GM23338 (cell line): ENCODE results near the gene CIB4. TPM values are rescaled to one million over a fixed set of nuclear protein-coding genes. Genes with fewer than 3 reads are reported as not detected.

Experiments
- ATAC-seq: fragments of 200-7000 bp; cut with Tn5 transposase; 3 replicates; pipeline ENCODE4 v1.9.1; 2020
- DNase-seq: peaks from one replicate; pipeline ENCODE4 v3.0.0-alpha.2; 2015; ENCODE audit warnings: low spot score
- H2AFZ ChIP-seq: fragments of 200-600 bp; sonication (generic); 2 replicates; pipeline ENCODE4 v1.8.0; 2016; ENCODE audit warnings: antibody characterized with exemption, mild to moderate bottlenecking, moderate library complexity
- H3F3A ChIP-seq: fragments of 200-600 bp; sonication (generic); replicated peaks from 2 replicates; pipeline ENCODE4 v1.8.0; 2017; ENCODE audit warnings: antibody characterized with exemption, mixed run types, low read depth
- H3K27ac ChIP-seq: fragments of 200-600 bp; sonication (generic); 2 replicates; pipeline ENCODE4 v1.6.1; 2016; ENCODE audit warnings: low read depth
- H3K27me3 ChIP-seq: fragments of 200-600 bp; sonication (generic); 2 replicates; pipeline ENCODE4 v1.8.0; 2016; ENCODE audit warnings: mild to moderate bottlenecking, mixed run types, moderate library complexity; ENCODE audit not compliant: insufficient read depth
- H3K36me3 ChIP-seq: fragments of 200-600 bp; sonication (generic); 2 replicates; pipeline ENCODE4 v1.8.0; 2016; ENCODE audit warnings: mild to moderate bottlenecking; ENCODE audit not compliant: insufficient read depth
- H3K4me1 ChIP-seq: fragments of 200-600 bp; sonication (generic); 2 replicates; pipeline ENCODE4 v1.8.0; 2016; ENCODE audit warnings: mild to moderate bottlenecking, moderate library complexity; ENCODE audit not compliant: insufficient read depth
- H3K4me2 ChIP-seq: fragments of 200-600 bp; sonication (generic); 2 replicates; pipeline ENCODE4 v1.7.1; 2017; ENCODE audit warnings: mixed run types
- H3K4me3 ChIP-seq: fragments of 200-600 bp; sonication (generic); 2 replicates; pipeline ENCODE4 v1.6.1; 2016; ENCODE audit warnings: mixed run types
- H3K79me2 ChIP-seq: fragments of 200-600 bp; sonication (generic); replicated peaks from 2 replicates; pipeline ENCODE4 v1.8.0; 2017; ENCODE audit warnings: mild to moderate bottlenecking; ENCODE audit not compliant: insufficient read depth
- H3K9me2 ChIP-seq: fragments of 200-600 bp; sonication (generic); 2 replicates; pipeline ENCODE4 v1.8.0; 2017; ENCODE audit not compliant: insufficient read depth
- H4K20me1 ChIP-seq: fragments of 200-600 bp; sonication (generic); replicated peaks from 2 replicates; pipeline ENCODE4 v1.8.0; 2017; ENCODE audit warnings: mild to moderate bottlenecking; ENCODE audit not compliant: insufficient read depth
- H3K27ac Mint-ChIP-seq: 2 replicates; pipeline ENCODE4 v1.8.0; 2020; ENCODE audit warnings: inconsistent platforms, mild to moderate bottlenecking, moderate library complexity, mixed read lengths
- H3K27me3 Mint-ChIP-seq: 3 replicates; pipeline ENCODE4 v1.8.0; 2022; ENCODE audit warnings: low read depth, mild to moderate bottlenecking, moderate library complexity, mixed read lengths, inconsistent platforms; ENCODE audit not compliant: insufficient read depth, poor library complexity
- H3K36me3 Mint-ChIP-seq: 3 replicates; pipeline ENCODE4 v1.8.0; 2021; ENCODE audit warnings: low read depth, mild to moderate bottlenecking, inconsistent platforms, moderate library complexity, mixed read lengths
- H3K4me1 Mint-ChIP-seq: 3 replicates; pipeline ENCODE4 v1.8.0; 2020; ENCODE audit warnings: mild to moderate bottlenecking, inconsistent platforms, mixed read lengths
- H3K4me3 Mint-ChIP-seq: 3 replicates; pipeline ENCODE4 v1.8.0; 2021; ENCODE audit warnings: moderate library complexity, mild to moderate bottlenecking, inconsistent platforms, mixed read lengths
- H3K9me3 Mint-ChIP-seq: 3 replicates; pipeline ENCODE4 v1.8.0; 2020; ENCODE audit warnings: moderate library complexity, mild to moderate bottlenecking, inconsistent platforms, mixed read lengths
- CREB1 ChIP-seq: fragments of 250-450 bp; sonication (Bioruptor Pico); IDR thresholded peaks from 2 replicates; pipeline ENCODE4 v1.5.0; 2020; ENCODE audit warnings: low read depth, mild to moderate bottlenecking, moderate library complexity
- EZH2 ChIP-seq: fragments of 200-600 bp; sonication (generic); IDR thresholded peaks from one replicate; pipeline ENCODE4 v1.8.0; 2017; ENCODE audit warnings: antibody characterized with exemption, mild to moderate bottlenecking, low read depth; ENCODE audit not compliant: unreplicated experiment
- EZH2phosphoT487 ChIP-seq: fragments of 200-600 bp; sonication (generic); IDR thresholded peaks from one replicate; pipeline ENCODE4 v1.8.1; 2018; ENCODE audit warnings: antibody characterized with exemption; ENCODE audit not compliant: unreplicated experiment
- JUNB ChIP-seq: IDR thresholded peaks from one replicate; pipeline ENCODE4 v1.6.1; 2016; ENCODE audit warnings: antibody characterized with exemption; ENCODE audit not compliant: unreplicated experiment
- NANOG ChIP-seq: IDR thresholded peaks from 2 replicates; pipeline ENCODE4 v1.6.1; 2016; ENCODE audit warnings: antibody characterized with exemption, borderline replicate concordance
- POLR2AphosphoS5 ChIP-seq: IDR thresholded peaks from 2 replicates; pipeline ENCODE4 v1.6.1; 2016; ENCODE audit warnings: antibody characterized with exemption, low read depth
- STAT1 ChIP-seq: IDR thresholded peaks from one replicate; pipeline ENCODE4 v1.6.1; 2016; ENCODE audit warnings: antibody characterized with exemption; ENCODE audit not compliant: unreplicated experiment
- ZNF114 ChIP-seq: fragments of 250-450 bp; sonication (Bioruptor Pico); IDR thresholded peaks from 2 replicates; pipeline ENCODE4 v1.5.0; 2020; ENCODE audit warnings: mild to moderate bottlenecking, moderate library complexity
- ZNF331 ChIP-seq: fragments of 250-450 bp; sonication (Bioruptor Pico); IDR thresholded peaks from 2 replicates; pipeline ENCODE4 v1.5.0; 2020; ENCODE audit warnings: low read depth, mild to moderate bottlenecking, moderate library complexity
- polyA plus RNA-seq: library from polyadenylated mRNA; unstranded; fragments of >200 nt; fragmentation: Nextera tagmentation; extraction: Ambion mirVana; gene quantifications from 2 replicates; pipeline ENCODE4 v1.2.1, GENCODE V29; 2016
- total RNA-seq: library from RNA; depleted of rRNA; stranded (reverse); fragments of >200 nt; shearing (Covaris generic); gene quantifications from 2 replicates; pipeline ENCODE4 v1.2.3, GENCODE V29; 2014
- TF ChIP-seq, protein P1 (sequence below): IDR thresholded peaks from 2 replicates; pipeline ENCODE4 v1.6.1; 2016; ENCODE audit warnings: antibody characterized with exemption
- TF ChIP-seq, protein P2 (sequence below): fragments of 250-450 bp; sonication (Bioruptor Pico); IDR thresholded peaks from 2 replicates; pipeline ENCODE4 v1.5.0; 2020; ENCODE audit warnings: mild to moderate bottlenecking, moderate library complexity
- TF ChIP-seq, protein P3 (sequence below): IDR thresholded peaks from one replicate; pipeline ENCODE4 v1.6.1; 2018; ENCODE audit warnings: antibody characterized with exemption; ENCODE audit not compliant: unreplicated experiment
- TF ChIP-seq, protein P4 (sequence below), 2 experiments: fragments of 200-600 bp in 1 of 2; sonication (generic) in 1 of 2; conservative IDR thresholded peaks; 2 replicates each; pipeline versions ENCODE4 v1.5.1 to v1.6.1; 2016 to 2017; ENCODE audit warnings: antibody characterized with exemption in 2 of 2, low read depth in 2 of 2, mild to moderate bottlenecking in 2 of 2, moderate library complexity in 1 of 2

CIB4 gene
- total and polyA plus RNA-seq, 2 experiments from 2014 or later: not detected

DNA sequence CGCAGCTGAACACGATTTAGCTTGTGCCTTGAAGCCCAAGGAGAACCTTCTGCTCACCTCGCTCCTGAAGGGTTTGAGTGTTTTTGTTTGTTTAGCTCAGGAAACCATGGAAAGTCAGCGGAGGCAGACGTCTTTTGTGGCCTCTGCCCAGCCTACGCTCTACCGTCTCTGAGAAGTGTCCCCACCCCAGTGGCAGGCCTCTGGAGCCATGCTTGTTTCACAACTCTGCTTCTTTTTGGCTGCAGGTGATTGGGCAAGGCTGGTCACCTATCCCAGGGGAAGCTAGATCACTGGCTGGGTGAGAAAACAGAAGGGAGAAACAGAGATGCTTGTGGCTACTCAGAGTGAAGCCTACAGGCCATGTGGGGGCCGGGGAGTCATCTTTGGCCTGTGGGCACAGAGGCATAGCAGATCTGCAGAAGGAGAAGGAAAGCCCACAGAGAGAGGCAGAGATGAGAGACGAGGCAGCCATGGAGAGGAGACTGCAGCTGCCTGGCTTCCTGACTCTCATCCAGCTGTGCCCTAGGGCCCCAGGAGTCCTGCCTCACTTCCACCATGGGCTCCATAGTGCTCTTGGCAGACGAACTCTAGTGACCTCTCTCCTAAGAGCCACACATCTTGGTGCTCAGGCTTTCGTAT, 50.1 kb downstream of the CIB4 start:
- H3K79me2 ChIP-seq: no peaks in the 10 kb centered on the region
- Mint-ChIP-seq H3K9me3 (no peaks in the 10 kb centered on the region; the same call in 2 of the 3 replicates), H3K27me3 (peaks cover 1% of the 10 kb centered on the region), H3K36me3 (no peaks in the 10 kb centered on the region), H3K4me1 (peaks cover 7% of the 10 kb centered on the region; the same call in 2 of the 3 replicates), H3K27ac (no peak overlapping the region), H3K4me3 (no peak overlapping the region)
- H3K4me2 ChIP-seq: no peak overlapping the region
- DNase-seq (no peak), ATAC-seq (no peak)
- H3K4me3 ChIP-seq: no peak overlapping the region
- H2AFZ ChIP-seq: no peak overlapping the region
- no peak for TF ChIP-seq JUNB
- TF ChIP-seq EZH2phosphoT487: no peak
- TF ChIP-seq, protein P1, sequence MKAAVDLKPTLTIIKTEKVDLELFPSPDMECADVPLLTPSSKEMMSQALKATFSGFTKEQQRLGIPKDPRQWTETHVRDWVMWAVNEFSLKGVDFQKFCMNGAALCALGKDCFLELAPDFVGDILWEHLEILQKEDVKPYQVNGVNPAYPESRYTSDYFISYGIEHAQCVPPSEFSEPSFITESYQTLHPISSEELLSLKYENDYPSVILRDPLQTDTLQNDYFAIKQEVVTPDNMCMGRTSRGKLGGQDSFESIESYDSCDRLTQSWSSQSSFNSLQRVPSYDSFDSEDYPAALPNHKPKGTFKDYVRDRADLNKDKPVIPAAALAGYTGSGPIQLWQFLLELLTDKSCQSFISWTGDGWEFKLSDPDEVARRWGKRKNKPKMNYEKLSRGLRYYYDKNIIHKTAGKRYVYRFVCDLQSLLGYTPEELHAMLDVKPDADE: no peak
- TF ChIP-seq EZH2: no peak
- TF ChIP-seq, protein P2, sequence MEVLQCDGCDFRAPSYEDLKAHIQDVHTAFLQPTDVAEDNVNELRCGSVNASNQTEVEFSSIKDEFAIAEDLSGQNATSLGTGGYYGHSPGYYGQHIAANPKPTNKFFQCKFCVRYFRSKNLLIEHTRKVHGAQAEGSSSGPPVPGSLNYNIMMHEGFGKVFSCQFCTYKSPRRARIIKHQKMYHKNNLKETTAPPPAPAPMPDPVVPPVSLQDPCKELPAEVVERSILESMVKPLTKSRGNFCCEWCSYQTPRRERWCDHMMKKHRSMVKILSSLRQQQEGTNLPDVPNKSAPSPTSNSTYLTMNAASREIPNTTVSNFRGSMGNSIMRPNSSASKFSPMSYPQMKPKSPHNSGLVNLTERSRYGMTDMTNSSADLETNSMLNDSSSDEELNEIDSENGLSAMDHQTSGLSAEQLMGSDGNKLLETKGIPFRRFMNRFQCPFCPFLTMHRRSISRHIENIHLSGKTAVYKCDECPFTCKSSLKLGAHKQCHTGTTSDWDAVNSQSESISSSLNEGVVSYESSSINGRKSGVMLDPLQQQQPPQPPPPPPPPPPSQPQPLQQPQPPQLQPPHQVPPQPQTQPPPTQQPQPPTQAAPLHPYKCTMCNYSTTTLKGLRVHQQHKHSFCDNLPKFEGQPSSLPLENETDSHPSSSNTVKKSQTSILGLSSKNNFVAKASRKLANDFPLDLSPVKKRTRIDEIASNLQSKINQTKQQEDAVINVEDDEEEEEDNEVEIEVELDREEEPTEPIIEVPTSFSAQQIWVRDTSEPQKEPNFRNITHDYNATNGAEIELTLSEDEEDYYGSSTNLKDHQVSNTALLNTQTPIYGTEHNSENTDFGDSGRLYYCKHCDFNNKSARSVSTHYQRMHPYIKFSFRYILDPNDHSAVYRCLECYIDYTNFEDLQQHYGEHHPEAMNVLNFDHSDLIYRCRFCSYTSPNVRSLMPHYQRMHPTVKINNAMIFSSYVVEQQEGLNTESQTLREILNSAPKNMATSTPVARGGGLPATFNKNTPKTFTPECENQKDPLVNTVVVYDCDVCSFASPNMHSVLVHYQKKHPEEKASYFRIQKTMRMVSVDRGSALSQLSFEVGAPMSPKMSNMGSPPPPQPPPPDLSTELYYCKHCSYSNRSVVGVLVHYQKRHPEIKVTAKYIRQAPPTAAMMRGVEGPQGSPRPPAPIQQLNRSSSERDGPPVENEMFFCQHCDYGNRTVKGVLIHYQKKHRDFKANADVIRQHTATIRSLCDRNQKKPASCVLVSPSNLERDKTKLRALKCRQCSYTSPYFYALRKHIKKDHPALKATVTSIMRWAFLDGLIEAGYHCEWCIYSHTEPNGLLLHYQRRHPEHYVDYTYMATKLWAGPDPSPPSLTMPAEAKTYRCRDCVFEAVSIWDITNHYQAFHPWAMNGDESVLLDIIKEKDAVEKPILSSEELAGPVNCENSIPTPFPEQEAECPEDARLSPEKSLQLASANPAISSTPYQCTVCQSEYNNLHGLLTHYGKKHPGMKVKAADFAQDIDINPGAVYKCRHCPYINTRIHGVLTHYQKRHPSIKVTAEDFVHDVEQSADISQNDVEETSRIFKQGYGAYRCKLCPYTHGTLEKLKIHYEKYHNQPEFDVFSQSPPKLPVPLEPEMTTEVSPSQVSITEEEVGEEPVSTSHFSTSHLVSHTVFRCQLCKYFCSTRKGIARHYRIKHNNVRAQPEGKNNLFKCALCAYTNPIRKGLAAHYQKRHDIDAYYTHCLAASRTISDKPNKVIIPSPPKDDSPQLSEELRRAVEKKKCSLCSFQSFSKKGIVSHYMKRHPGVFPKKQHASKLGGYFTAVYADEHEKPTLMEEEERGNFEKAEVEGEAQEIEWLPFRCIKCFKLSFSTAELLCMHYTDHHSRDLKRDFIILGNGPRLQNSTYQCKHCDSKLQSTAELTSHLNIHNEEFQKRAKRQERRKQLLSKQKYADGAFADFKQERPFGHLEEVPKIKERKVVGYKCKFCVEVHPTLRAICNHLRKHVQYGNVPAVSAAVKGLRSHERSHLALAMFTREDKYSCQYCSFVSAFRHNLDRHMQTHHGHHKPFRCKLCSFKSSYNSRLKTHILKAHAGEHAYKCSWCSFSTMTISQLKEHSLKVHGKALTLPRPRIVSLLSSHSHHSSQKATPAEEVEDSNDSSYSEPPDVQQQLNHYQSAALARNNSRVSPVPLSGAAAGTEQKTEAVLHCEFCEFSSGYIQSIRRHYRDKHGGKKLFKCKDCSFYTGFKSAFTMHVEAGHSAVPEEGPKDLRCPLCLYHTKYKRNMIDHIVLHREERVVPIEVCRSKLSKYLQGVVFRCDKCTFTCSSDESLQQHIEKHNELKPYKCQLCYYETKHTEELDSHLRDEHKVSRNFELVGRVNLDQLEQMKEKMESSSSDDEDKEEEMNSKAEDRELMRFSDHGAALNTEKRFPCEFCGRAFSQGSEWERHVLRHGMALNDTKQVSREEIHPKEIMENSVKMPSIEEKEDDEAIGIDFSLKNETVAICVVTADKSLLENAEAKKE (CRISPR knock-in tag): no peak
- no peak for TF ChIP-seq CREB1 (CRISPR knock-in tag)
- TF ChIP-seq, protein P3, sequence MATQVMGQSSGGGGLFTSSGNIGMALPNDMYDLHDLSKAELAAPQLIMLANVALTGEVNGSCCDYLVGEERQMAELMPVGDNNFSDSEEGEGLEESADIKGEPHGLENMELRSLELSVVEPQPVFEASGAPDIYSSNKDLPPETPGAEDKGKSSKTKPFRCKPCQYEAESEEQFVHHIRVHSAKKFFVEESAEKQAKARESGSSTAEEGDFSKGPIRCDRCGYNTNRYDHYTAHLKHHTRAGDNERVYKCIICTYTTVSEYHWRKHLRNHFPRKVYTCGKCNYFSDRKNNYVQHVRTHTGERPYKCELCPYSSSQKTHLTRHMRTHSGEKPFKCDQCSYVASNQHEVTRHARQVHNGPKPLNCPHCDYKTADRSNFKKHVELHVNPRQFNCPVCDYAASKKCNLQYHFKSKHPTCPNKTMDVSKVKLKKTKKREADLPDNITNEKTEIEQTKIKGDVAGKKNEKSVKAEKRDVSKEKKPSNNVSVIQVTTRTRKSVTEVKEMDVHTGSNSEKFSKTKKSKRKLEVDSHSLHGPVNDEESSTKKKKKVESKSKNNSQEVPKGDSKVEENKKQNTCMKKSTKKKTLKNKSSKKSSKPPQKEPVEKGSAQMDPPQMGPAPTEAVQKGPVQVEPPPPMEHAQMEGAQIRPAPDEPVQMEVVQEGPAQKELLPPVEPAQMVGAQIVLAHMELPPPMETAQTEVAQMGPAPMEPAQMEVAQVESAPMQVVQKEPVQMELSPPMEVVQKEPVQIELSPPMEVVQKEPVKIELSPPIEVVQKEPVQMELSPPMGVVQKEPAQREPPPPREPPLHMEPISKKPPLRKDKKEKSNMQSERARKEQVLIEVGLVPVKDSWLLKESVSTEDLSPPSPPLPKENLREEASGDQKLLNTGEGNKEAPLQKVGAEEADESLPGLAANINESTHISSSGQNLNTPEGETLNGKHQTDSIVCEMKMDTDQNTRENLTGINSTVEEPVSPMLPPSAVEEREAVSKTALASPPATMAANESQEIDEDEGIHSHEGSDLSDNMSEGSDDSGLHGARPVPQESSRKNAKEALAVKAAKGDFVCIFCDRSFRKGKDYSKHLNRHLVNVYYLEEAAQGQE: no peak
- no peak for TF ChIP-seq ZNF114 (CRISPR knock-in tag)
- TF ChIP-seq ZNF331: no peak
- no peak for TF ChIP-seq STAT1
- TF ChIP-seq POLR2AphosphoS5: no peak
- TF ChIP-seq NANOG: no peak
- TF ChIP-seq, protein P4, sequence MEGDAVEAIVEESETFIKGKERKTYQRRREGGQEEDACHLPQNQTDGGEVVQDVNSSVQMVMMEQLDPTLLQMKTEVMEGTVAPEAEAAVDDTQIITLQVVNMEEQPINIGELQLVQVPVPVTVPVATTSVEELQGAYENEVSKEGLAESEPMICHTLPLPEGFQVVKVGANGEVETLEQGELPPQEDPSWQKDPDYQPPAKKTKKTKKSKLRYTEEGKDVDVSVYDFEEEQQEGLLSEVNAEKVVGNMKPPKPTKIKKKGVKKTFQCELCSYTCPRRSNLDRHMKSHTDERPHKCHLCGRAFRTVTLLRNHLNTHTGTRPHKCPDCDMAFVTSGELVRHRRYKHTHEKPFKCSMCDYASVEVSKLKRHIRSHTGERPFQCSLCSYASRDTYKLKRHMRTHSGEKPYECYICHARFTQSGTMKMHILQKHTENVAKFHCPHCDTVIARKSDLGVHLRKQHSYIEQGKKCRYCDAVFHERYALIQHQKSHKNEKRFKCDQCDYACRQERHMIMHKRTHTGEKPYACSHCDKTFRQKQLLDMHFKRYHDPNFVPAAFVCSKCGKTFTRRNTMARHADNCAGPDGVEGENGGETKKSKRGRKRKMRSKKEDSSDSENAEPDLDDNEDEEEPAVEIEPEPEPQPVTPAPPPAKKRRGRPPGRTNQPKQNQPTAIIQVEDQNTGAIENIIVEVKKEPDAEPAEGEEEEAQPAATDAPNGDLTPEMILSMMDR (conservative IDR thresholded peaks at IDR 0.05; ENCODE audit: low read depth in 2 of 2): no peak
- no peaks in the 10 kb centered on the region for H3K27me3 ChIP-seq
- H4K20me1 ChIP-seq: no peaks in the 10 kb centered on the region; the same call in 1 of the 2 replicates
- no peak overlapping the region for H3K27ac ChIP-seq
- no peaks in the 10 kb centered on the region for H3K9me2 ChIP-seq
- H3F3A ChIP-seq: no peaks in the 10 kb centered on the region
- H3K36me3 ChIP-seq: no peaks in the 10 kb centered on the region
- no peaks in the 10 kb centered on the region for H3K4me1 ChIP-seq
